Endothelial cell (in vitro differentiated cells): ENCODE results near the gene C14orf93. TPM values are rescaled to one million over a fixed set of nuclear protein-coding genes. Genes with fewer than 3 reads are reported as not detected.
"Not testable (repeated sequence)": the region's sequence is repeated elsewhere in the genome, so short reads cannot be mapped to it uniquely, and the experiment has no call there.

Experiments used
- DNase-seq: peaks from one replicate; pipeline ENCODE4 v3.0.0; 2021; ENCODE audit warnings: low spot score
- H3K27ac Mint-ChIP-seq: one replicate; pipeline ENCODE4 v1.8.0; 2021; ENCODE audit warnings: mixed read lengths, inconsistent platforms; ENCODE audit not compliant: unreplicated experiment
- H3K27me3 Mint-ChIP-seq: one replicate; pipeline ENCODE4 v1.8.0; 2021; ENCODE audit warnings: mild to moderate bottlenecking, moderate library complexity, mixed read lengths, inconsistent platforms; ENCODE audit not compliant: unreplicated experiment
- H3K36me3 Mint-ChIP-seq: one replicate; pipeline ENCODE4 v1.8.0; 2021; ENCODE audit warnings: mild to moderate bottlenecking, low read depth, mixed read lengths, inconsistent platforms; ENCODE audit not compliant: unreplicated experiment
- H3K4me1 Mint-ChIP-seq: one replicate; pipeline ENCODE4 v1.8.0; 2021; ENCODE audit warnings: mild to moderate bottlenecking, mixed read lengths, inconsistent platforms; ENCODE audit not compliant: unreplicated experiment
- H3K4me3 Mint-ChIP-seq: one replicate; pipeline ENCODE4 v1.8.0; 2021; ENCODE audit warnings: mild to moderate bottlenecking, mixed read lengths, inconsistent platforms; ENCODE audit not compliant: unreplicated experiment
- H3K9me3 Mint-ChIP-seq: one replicate; pipeline ENCODE4 v1.8.0; 2021; ENCODE audit warnings: mixed read lengths, inconsistent platforms; ENCODE audit not compliant: unreplicated experiment
- CTCF ChIP-seq: fragments of 200-600 bp; sonication (generic); IDR thresholded peaks from one replicate; pipeline ENCODE4 v1.5.0; 2021; ENCODE audit warnings: antibody characterized with exemption; ENCODE audit not compliant: unreplicated experiment
- total RNA-seq: library from RNA; stranded (reverse); fragmentation: NEBNext Ultra II Directional; extraction: Animal tissue kit (Norgen Biotek cat#: 25700); gene quantifications from one replicate; pipeline ENCODE4 v1.2.1, GENCODE V29; 2021; ENCODE audit not compliant: unreplicated experiment

Gene C14orf93
- total RNA-seq, 1 donor from 2014 or later, result 9.0 TPM

- no peaks in the 10 kb centered on the region for H3K9me3 Mint-ChIP-seq
- H3K4me1 Mint-ChIP-seq, result peaks cover 16% of the 10 kb centered on the region
- no peak for TF ChIP-seq CTCF
- H3K27me3 Mint-ChIP-seq, result no peaks in the 10 kb centered on the region
- no peak overlapping the region for H3K4me3 Mint-ChIP-seq
- H3K36me3 Mint-ChIP-seq, result no peaks in the 10 kb centered on the region
- DNase-seq, result no peak
- peak overlapping the region; percentile 57 for H3K27ac Mint-ChIP-seq
Measured at GRCh38 chr14:23005451-23006187, 4.3 kb downstream of the C14orf93 start.

GRCh38 chr14:23004274-23004673, 5.7 kb downstream of the C14orf93 start:
- DNase-seq, H3K27ac Mint-ChIP-seq, H3K4me3 Mint-ChIP-seq, H3K36me3 Mint-ChIP-seq, H3K9me3 Mint-ChIP-seq, H3K27me3 Mint-ChIP-seq: not testable (repeated sequence)
- peaks cover 16% of the 10 kb centered on the region for H3K4me1 Mint-ChIP-seq

- Mint-ChIP-seq H3K27me3 (no peaks in the 10 kb centered on the region), H3K27ac (no peak overlapping the region), H3K9me3 (no peaks in the 10 kb centered on the region), H3K36me3 (no peaks in the 10 kb centered on the region), H3K4me3 (no peak overlapping the region), H3K4me1 (peaks cover 14% of the 10 kb centered on the region)
- no peak for DNase-seq
- no peak for TF ChIP-seq CTCF
Measured at GRCh38 chr14:23002592-23002991, 7.4 kb downstream of the C14orf93 start.

GRCh38 chr14:23000860-23001259, 9.1 kb downstream of the C14orf93 start:
- TF ChIP-seq CTCF, result no peak
- no peaks in the 10 kb centered on the region for H3K36me3 Mint-ChIP-seq

GRCh38 chr14:22998329-22999012, 11.5 kb downstream of the C14orf93 start:
- Mint-ChIP-seq H3K4me3 (no peak overlapping the region), H3K4me1 (peaks cover 10% of the 10 kb centered on the region), H3K27ac (no peak overlapping the region), H3K9me3 (no peaks in the 10 kb centered on the region), H3K27me3 (no peaks in the 10 kb centered on the region), H3K36me3 (no peaks in the 10 kb centered on the region)
- TF ChIP-seq CTCF, result no peak
- no peak for DNase-seq

More at GRCh38 chr14:23000860-23001259, 9.1 kb downstream of the C14orf93 start:
- no peak overlapping the region for H3K4me3 Mint-ChIP-seq
- no peak overlapping the region for H3K27ac Mint-ChIP-seq
- H3K27me3 Mint-ChIP-seq, result no peaks in the 10 kb centered on the region
- peaks cover 6% of the 10 kb centered on the region for H3K4me1 Mint-ChIP-seq
- no peaks in the 10 kb centered on the region for H3K9me3 Mint-ChIP-seq
- no peak for DNase-seq
